ES-I3 (cell line): ENCODE measurements around the gene CLEC1A.
A peak's percentile ranks its signal among the peaks of the same experiment; 100 is the strongest.

Experiments used
- H3K36me3 ChIP-seq: 2 replicates; pipeline ENCODE4 v1.6.1; 2013; ENCODE audit warnings: mild to moderate bottlenecking, low read length, control low read depth, moderate library complexity; ENCODE audit not compliant: insufficient read depth
- H3K4me1 ChIP-seq: 2 replicates; pipeline ENCODE4 v1.6.1; 2013; ENCODE audit warnings: mild to moderate bottlenecking, control low read depth, low read length; ENCODE audit not compliant: insufficient read depth
- H3K9ac ChIP-seq: 2 replicates; pipeline ENCODE4 v1.6.1; 2013; ENCODE audit warnings: low read depth, mild to moderate bottlenecking, low read length, moderate library complexity
- H3K9me3 ChIP-seq: 2 replicates; pipeline ENCODE4 v1.6.1; 2013; ENCODE audit warnings: mild to moderate bottlenecking, low read length, moderate library complexity; ENCODE audit not compliant: control insufficient read depth, insufficient read depth

Gene CLEC1A, protein sequence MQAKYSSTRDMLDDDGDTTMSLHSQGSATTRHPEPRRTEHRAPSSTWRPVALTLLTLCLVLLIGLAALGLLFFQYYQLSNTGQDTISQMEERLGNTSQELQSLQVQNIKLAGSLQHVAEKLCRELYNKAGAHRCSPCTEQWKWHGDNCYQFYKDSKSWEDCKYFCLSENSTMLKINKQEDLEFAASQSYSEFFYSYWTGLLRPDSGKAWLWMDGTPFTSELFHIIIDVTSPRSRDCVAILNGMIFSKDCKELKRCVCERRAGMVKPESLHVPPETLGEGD

DNA sequence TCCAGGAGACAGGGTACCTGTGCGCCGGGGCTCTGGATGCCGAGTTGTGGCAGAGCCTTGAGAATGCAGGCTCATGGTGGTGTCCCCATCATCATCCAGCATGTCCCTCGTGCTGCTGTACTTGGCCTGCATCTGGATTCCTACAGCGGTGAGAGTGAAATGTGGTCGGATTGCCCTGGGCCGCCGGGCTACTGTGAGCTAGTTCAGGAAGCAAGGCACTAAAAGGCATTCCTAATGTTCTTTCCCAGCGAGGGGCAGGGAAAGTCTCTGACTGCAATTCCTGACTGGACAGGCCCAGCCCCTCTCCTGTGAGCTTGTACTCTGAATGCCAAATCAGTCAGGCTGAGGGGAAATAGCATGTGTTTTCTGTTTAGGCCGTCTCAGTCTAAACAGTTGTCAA lies at the start of gene CLEC1A:
Gene CLEC1A, minus strand, starts transcription at position 195 of the 400 bp plus-strand sequence. Its CDS starts 63 bp downstream, at position 132.
- Histone ChIP-seq H3K9me3 (no peaks in the 10 kb centered on the region), H3K4me1 (peaks cover 7% of the 10 kb centered on the region; the same call in 1 of the 2 replicates), H3K36me3 (no peaks in the 10 kb centered on the region), H3K9ac (no peak within 1 kb of the TSS)

DNA sequence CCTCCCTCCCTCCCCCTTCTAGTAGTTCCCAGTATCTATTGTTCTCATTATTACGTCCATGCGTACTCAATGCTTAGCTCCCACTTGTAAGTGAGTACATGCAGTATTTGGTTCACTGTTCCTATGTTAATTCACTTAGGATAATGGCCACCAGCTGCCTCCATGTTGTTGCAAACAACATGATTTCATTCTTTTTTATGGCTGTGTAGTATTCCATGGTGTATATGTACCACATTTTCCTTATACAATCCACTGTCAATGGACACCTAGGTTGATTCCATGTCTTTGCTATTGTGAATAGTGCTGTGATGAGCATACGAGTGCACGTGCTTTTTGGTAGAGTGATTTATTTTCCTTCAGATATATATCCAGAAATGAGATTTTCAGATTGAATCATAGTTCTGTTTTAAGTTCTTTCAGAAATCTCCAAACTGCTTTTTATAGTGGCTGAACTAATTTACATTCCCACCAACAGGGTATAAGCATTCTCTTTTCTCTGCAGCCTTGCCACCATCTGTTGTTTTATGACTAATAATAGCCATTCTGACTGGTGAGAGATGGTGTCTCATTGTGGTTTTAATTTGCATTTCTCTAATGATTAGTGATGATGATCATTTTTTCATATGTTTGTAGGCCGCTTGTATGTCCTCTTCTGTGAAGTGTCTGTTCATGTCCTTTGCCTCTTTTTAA lies 49.1 kb upstream of the CLEC1A start:
- Histone ChIP-seq H3K36me3 (no peaks in the 10 kb centered on the region), H3K9me3 (no peaks in the 10 kb centered on the region), H3K4me1 (no peaks in the 10 kb centered on the region), H3K9ac (no peak overlapping the region)

DNA sequence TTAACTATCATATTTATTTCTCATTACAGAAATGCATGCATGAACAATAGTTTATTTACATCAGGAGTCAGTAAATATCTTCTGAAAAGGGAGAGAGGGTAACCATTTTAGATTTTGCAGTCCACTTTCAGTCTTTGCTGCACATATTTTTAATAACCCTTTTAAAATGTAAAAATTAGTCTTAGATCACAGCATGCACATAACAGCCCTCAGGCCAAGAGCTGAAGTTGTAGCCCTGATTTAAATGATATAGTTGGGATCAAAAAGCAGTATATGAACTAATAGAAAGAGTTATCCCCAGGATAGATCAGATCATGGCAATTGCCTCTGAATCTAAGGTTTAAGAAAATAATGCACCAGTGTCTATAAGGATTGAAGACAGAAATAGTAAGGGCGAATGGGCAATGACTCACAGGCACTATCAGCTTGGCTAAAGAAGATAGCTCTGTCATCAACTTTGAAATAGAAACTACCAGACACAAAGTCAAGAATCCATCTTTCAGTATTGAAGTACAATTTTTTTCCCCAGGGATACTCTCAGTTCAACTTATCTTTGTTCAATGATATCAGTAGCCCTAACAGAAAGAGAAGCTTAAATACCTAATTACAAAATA lies 44.3 kb upstream of the CLEC1A start:
- H3K9ac ChIP-seq, result no peak overlapping the region
- H3K9me3 ChIP-seq, result no peaks in the 10 kb centered on the region

DNA sequence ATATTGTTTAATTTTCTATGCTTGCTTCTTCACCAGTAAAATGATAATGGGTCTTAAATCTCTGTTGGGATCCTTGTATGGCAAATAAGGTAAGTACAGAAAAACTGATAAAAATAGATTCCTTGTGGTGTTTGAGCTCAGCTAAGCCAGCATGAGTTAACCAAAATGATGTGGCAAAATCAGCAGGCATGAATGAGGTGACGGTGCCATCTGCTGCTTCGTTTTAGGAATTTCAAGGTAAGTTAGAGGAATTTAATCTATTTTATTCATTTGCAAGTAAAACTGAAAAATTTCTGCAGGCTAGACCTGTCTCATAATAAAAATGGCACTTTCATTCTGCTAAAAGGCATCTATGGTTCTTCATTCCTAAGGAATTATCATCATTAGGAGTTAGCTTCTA lies 41.2 kb upstream of the CLEC1A start:
- no peak overlapping the region for H3K9ac ChIP-seq
- H3K9me3 ChIP-seq, result peaks cover 4% of the 10 kb centered on the region; the same call in 1 of the 2 replicates
- H3K36me3 ChIP-seq, result no peaks in the 10 kb centered on the region
- H3K4me1 ChIP-seq, result 0 out of 2 replicates have a peak, but pooled peaks cover 2% of the 10 kb centered on the region

More for the DNA sequence above, 44.3 kb upstream of the CLEC1A start:
- H3K36me3 ChIP-seq, result no peaks in the 10 kb centered on the region
- no peaks in the 10 kb centered on the region for H3K4me1 ChIP-seq

DNA sequence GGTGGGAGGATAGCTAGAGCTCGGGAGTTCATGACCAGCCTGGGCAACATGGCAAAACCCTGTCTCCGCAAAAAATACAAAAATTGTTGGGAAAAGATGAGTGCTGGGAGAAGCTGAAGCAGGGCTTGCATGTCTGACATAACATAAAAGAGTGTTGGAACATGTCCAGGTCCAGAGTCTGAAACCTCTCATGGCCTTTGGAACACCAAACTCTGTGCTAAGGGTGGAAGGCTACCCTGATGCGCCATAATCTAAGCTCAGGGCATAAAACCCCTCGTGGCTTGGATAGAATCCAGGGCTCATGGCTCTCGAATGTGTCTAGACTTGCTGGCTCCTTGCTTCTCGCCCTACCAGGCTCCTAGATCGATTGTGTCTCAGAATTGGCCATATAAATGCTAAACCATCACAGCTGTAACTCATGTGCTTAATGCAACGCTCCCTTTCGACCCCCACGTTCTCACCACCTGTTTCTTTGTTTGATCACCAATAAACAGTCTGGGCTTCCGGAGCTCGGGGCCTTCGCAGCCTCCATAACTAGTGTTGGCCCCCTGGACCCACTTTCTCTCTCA lies 37.9 kb upstream of the CLEC1A start:
- Histone ChIP-seq H3K4me1 (peaks cover 9% of the 10 kb centered on the region), H3K36me3 (no peaks in the 10 kb centered on the region), H3K9me3 (peaks cover 4% of the 10 kb centered on the region; the same call in 1 of the 2 replicates), H3K9ac (no peak overlapping the region)

DNA sequence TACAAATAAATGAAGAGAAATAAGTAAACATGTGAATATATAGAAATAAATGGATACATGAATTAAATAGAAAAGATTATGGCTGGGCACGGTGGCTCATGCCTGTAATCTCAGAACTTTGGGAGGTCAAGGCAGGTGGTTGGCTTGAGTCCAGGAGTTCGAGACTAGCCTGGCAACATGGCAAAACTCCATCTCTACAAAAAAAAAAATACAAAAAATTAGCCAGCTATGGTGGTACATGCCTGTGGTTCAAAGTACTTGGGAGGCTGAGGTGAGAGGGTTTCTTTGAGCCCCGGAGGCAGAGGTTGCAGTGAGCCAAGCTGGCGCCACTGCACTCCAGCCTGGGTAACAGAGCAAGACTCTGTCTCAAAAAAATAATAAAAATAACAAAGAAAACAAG lies 36.3 kb upstream of the CLEC1A start:
- Histone ChIP-seq H3K9me3 (peaks cover 4% of the 10 kb centered on the region; the same call in 1 of the 2 replicates), H3K4me1 (peaks cover 18% of the 10 kb centered on the region), H3K36me3 (no peaks in the 10 kb centered on the region), H3K9ac (no peak overlapping the region)

DNA sequence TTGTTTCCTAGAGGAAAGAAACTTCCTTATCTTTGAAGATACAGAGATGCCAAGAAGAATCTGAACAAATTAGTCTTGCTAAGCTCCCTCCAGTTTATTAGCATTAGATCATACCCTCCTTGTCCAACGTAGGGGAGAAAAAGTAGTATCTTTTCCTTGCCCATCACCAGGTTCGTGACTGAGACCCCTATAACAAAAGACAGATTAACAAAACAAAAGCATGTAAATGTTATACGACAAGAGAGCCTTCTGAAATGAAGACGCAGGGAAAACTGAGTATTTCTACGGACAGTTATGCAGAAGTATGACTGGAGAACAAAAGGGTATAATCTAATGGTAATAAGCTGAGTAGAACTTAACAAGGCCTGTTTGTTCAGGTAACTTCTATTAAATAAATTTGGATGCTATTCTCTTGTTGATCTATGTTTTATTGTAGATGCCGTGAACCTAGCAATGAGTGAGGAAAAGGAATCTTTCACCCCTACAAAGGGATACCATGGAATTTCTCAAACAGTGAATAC lies 34.1 kb upstream of the CLEC1A start:
- Histone ChIP-seq H3K9me3 (peaks cover 4% of the 10 kb centered on the region; the same call in 1 of the 2 replicates), H3K36me3 (no peaks in the 10 kb centered on the region), H3K9ac (peak overlapping the region; percentile 6; the same call in 1 of the 2 replicates), H3K4me1 (peaks cover 24% of the 10 kb centered on the region)

DNA sequence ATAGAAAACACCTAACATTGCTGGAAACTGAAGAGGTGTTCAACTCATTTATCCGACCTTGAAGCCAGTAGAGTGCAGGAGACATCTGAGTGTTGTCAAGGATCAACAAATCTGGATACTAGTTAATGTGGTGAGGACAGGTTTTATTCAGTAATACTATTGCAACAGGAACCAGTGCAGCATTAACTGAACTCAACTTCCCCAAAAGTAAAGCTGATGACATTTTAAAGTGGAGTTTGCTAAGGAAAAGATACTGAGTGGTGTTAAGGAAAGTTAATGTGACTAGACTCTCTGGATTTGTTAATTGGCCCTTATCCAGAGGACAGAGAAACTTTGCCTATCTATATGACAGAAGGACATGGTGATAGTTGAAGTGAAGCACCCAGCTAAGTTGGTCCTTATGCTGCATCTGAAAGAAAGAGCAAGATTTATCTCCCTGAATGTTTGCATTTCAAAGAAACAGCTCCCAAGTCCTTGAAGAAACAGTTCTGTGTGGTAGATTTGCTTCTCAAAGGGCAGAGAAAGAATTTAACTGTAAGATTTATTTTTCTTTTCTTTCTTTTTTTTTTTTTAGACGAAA lies 32.4 kb upstream of the CLEC1A start:
- Histone ChIP-seq H3K9ac (no peak overlapping the region), H3K9me3 (no peaks in the 10 kb centered on the region), H3K36me3 (no peaks in the 10 kb centered on the region), H3K4me1 (peaks cover 24% of the 10 kb centered on the region)

DNA sequence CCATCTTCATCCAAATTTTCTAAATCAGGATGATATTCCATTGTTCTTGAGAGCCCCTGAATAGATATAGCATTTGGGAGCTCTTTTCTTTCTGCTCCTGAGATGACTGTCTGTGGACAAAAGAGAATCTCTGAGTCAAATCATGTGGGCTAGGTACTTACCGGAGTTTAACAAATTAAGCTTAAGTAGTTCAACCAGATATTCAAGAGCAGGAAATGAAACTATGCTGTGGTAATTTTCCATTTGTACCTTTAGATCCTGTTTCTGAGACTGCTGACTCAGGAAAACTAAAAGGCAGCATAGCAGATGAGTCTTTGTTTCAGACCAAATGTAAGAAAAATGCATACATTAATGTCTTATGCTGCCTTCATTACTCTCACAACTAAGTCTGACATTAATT lies 31.3 kb upstream of the CLEC1A start, which contains the start of gene CLEC7A:
Gene CLEC7A, minus strand, starts transcription at position 158 of the 400 bp plus-strand sequence. Its CDS starts 117 bp downstream, at position 41.
- H3K9ac ChIP-seq, result no peak within 1 kb of the TSS
- H3K4me1 ChIP-seq, result peaks cover 21% of the 10 kb centered on the region

DNA sequence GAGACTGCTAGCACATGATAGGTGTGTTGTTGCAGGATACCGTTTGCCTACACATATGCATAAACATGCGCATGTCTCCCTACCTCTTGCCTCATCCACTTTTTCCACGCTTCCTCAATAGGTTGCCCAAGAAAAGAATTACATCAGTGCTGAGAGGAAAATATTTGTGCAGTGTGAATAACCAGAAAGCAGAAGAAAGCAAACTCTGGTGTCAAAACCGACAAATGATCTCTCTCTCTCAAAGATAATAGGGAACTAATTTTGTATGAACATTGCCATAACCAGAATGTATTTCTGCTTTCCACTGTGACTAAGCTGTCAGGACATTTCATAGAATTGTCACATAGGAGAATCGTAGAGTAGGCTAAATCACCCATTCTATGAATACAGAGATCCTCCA lies 29.9 kb upstream of the CLEC1A start:
- no peaks in the 10 kb centered on the region for H3K9me3 ChIP-seq
- no peak overlapping the region for H3K9ac ChIP-seq
- H3K4me1 ChIP-seq, result peaks cover 21% of the 10 kb centered on the region
- H3K36me3 ChIP-seq, result no peaks in the 10 kb centered on the region

More for the DNA sequence above, 31.3 kb upstream of the CLEC1A start, which contains the start of gene CLEC7A:
- Histone ChIP-seq H3K36me3 (no peaks in the 10 kb centered on the region), H3K9me3 (no peaks in the 10 kb centered on the region)

DNA sequence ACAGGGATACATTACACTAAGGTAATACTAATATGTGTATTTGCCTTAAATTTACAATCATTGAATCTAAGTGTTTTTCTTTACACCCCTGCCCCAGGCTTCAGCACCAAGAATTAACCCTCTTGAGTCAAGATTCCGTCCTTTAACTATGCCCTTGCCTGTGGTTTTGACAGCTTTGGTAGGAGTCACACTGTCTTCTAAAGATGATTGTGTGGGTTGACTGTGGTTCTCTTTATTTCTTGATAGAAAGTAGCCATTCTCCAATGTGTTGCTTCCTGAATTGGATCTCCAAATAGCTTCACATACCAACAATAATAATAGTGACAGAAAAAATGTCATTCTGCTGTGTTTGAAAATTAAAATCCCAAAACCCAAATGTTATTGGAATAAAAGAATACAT lies 27.6 kb upstream of the CLEC1A start:
- Histone ChIP-seq H3K4me1 (peaks cover 13% of the 10 kb centered on the region), H3K9me3 (no peaks in the 10 kb centered on the region), H3K9ac (no peak overlapping the region)

DNA sequence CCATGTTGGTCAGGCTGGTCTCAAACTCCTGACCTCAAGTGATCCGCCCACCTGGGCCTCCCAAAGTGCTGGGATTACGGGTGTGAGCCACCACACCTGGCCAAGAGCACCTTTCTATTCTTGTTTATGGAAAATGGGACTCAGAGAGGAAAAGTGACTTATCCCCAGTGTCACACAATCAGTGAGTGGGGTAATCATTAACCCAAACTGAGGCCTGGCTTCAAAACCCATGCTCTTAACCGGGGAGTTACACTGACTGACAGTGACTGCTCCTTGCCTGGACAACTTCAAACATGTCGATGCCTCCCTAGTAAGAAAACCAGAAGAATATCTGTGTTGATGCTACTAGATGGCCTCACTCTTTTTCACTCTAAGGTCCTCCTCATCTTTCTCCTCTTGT lies 23.9 kb upstream of the CLEC1A start:
- Histone ChIP-seq H3K4me1 (no peaks in the 10 kb centered on the region), H3K9ac (no peak overlapping the region), H3K36me3 (no peaks in the 10 kb centered on the region), H3K9me3 (no peaks in the 10 kb centered on the region)

More for the DNA sequence above, 27.6 kb upstream of the CLEC1A start:
- H3K36me3 ChIP-seq, result no peaks in the 10 kb centered on the region

DNA sequence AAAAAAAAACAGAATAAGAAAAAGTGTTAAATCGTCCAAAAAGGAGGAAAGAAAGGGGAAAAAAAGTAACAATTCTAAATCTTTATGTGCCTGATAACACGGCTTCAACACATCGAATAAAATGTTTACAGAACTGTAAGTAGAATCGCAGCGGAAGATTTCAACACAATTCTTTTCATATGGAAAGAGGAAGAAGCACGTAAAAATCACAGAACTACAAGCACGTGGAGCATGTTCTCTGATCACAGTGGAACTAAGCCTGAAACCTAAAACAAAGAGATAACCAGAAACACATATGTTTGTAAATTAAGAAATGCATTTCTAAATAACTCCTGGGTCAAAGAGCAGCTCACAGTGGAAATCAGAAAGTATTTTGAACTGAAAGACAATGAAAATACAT lies 22.5 kb upstream of the CLEC1A start:
- Histone ChIP-seq H3K4me1 (no peaks in the 10 kb centered on the region), H3K9ac (no peak overlapping the region), H3K9me3 (no peaks in the 10 kb centered on the region), H3K36me3 (no peaks in the 10 kb centered on the region)

DNA sequence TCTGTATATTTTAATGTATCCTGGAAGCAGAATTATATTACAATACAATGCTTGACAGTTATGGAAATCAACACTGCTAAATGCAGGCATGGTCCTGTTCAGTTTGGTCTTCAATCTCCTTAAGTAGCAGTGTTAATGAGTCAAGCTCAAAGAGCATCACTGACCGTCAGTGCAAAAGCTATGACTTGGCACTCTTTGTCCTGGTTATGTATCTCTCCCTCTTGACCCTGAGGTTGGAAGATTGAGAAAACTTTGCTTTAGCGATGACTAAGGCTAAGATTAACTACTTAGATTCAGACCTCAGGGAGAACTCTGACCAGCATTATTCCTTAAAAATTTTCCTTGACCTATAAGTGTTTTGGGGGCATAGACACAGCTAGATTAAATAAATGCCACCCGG lies 20.3 kb upstream of the CLEC1A start:
- Histone ChIP-seq H3K9me3 (no peaks in the 10 kb centered on the region), H3K36me3 (no peaks in the 10 kb centered on the region), H3K4me1 (no peaks in the 10 kb centered on the region), H3K9ac (no peak overlapping the region)
